HG02870 (cell line): ENCODE measurements around the gene GALNT10.
"Not testable (repeated sequence)": the region's sequence is repeated elsewhere in the genome, so short reads cannot be mapped to it uniquely, and the experiment has no call there.

Experiments used
- ATAC-seq: cut with Tn5 transposase; IDR thresholded peaks from one replicate; pipeline ENCODE4 v1.9.1; 2021; ENCODE audit warnings: mild to moderate bottlenecking, moderate library complexity; ENCODE audit not compliant: unreplicated experiment

GALNT10 gene, protein sequence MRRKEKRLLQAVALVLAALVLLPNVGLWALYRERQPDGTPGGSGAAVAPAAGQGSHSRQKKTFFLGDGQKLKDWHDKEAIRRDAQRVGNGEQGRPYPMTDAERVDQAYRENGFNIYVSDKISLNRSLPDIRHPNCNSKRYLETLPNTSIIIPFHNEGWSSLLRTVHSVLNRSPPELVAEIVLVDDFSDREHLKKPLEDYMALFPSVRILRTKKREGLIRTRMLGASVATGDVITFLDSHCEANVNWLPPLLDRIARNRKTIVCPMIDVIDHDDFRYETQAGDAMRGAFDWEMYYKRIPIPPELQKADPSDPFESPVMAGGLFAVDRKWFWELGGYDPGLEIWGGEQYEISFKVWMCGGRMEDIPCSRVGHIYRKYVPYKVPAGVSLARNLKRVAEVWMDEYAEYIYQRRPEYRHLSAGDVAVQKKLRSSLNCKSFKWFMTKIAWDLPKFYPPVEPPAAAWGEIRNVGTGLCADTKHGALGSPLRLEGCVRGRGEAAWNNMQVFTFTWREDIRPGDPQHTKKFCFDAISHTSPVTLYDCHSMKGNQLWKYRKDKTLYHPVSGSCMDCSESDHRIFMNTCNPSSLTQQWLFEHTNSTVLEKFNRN

GRCh38 chr5:154190595-154191304 lies at the start of gene GALNT10:
GALNT10 (plus strand) TSS chr5:154190733; CDS start chr5:154190867, 134 bp downstream.
- ATAC-seq, result peak; percentile 60

DNA sequence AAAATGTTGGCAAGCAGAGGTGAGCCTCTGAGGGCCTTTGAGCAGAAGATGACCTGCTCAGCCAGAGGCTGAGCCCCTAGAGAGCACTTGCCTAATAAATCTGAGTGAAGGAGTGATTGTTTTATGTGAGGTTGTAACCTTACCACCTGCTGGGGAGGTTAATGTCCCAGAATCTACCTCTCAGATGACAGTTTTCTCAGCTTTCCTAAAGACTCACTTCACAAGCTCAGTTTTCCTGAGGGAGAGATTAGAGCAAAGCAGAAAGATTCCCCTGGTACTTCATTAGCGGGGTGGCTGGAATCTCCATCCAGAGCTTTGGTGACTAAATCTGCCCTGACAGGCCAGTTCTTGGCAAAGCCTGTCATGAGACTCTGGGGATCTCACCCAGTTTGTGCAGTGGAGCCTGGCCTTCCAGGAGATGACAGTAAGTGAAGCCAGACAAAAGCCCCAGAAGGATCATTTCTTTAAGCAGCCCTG lies 48.8 kb upstream of the GALNT10 start:
- no peak for ATAC-seq

- no peak for ATAC-seq
These were observed 47.3 kb upstream of the GALNT10 start for GRCh38 chr5:154143211-154143641.

DNA sequence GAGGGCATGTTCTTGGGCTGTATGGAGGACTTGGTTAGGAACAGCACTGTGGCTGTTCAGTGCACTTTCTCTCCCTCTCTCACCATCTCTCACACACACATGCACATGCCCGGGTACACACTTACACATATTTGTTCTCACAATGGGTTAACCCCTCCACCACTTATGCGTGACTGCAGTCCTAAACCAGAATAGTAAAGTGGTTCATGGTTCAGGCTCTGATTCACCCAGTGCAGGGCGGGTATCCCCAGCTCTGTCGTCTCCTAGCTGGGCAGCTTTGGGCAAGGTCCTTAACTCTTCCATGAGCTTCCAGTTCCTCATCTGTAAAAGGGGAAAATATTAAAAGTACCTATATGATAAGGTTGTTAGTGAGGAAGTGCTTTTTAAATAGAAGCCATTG lies 45.3 kb upstream of the GALNT10 start:
- no peak for ATAC-seq

DNA sequence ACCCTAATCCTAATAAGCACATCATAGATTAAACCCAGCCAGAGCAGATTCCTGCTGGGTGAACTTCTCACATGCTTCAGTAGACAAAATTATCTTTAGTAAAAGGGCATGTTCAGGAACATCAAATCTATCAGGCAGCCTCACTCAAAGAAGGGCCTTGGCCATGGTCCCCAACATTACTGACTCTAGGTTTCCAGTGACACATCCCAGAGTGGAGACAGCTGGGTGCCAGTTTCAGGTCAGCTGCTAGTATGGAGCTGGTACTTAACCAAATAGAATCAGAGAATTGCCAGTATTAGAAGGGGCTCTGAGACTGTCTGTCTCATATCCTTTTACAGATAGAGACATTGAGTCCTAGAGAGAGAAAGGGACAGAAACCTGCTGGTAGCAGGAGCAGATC lies 44.1 kb upstream of the GALNT10 start:
- ATAC-seq, result no peak

- ATAC-seq, result no peak
These were observed 42.9 kb upstream of the GALNT10 start for GRCh38 chr5:154147666-154148065.

DNA sequence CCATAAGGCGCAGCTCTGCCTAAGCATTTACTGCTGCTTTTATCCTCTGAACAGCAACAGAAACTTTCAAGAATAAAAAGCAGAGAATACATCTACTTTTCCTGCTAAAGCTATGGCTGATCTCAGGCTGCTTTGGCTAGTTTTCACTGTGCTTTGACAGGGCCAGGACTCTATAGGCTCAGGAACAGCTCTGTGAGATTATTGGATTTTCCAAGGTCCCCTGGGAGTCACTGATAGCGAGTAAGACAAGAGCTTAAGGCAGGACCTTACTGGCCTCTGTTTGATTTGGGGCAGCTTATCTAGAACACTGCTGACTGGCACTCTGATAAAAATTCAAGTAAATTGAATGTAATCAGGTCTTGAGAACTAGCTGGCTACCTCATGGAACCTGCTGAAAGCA lies 40.1 kb upstream of the GALNT10 start:
- not testable (repeated sequence) for ATAC-seq

DNA sequence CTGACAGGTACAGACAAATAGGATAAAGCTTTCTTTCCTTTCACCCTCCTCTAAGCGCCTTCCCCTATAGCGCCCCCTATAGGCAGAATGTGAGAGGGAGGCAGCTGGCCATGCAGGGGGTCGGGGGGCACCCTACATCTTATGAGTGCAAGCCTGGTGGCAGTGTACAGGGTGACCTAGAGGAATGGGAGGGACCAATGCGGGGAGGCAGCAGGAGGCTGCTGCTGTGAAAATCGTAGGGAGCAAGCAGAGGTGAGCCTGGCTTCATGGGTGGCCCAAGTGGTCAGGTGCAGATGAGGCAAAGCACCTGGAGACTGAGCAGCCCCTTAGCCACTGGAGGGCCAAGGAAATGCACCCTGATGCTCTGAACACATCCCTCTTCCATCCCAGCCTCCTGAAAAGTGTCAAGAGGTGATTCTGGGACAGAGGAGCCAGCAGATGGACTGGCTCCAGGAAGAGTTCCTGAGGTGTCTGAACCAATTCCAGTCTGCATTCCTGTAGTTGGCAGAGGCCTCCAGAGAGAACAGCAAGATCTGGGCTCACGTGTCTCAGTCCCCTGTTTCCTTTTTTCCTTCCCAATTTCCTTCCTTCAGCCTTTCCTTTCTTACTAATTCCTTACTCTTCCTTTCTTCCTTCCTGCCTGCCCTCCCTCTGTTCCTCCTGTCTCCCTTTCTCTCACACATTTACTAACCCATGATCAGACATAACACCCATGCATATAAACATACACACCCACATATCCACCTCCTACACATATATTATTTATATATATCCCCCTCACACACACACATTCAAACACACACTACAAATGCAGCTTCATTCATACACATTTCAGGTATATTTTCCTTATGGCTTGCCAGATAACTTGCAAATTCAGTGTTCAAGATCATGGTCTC lies 32.8 kb upstream of the GALNT10 start:
- ATAC-seq, result no peak

GRCh38 chr5:154158379-154158737 lies 32.2 kb upstream of the GALNT10 start:
- ATAC-seq, result no peak

- ATAC-seq, result no peak
These were observed 31.2 kb upstream of the GALNT10 start for GRCh38 chr5:154159343-154159742.

DNA sequence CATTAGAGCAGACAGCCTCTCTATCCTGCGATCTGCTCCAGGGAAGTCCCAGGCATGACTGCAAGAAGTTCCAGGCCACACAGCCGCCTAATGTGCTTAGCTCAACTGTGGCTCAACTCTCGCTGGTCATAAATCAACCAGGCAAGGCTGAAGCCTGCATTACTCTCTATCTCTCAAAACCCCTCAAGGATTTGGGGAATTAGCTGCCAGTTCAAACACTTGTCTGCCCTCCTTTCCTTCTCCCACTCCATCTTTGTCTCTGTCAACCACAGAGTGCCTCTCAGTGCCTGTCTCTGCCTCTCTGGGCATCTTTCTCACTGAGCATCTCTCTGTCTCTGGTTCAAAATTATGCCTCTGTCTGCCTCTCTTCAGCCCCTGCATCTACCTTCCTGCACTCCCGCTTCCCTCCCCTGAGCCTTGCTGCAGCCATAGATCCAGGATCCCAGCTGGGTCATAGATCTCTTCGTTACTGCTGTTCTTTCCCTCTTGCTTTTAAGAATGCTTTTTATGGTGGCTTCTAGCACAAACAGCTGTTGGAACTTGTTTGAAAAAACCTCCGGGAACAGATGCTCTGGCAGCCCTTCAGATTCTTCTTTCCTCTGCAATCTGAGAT lies 27.9 kb upstream of the GALNT10 start:
- no peak for ATAC-seq

DNA sequence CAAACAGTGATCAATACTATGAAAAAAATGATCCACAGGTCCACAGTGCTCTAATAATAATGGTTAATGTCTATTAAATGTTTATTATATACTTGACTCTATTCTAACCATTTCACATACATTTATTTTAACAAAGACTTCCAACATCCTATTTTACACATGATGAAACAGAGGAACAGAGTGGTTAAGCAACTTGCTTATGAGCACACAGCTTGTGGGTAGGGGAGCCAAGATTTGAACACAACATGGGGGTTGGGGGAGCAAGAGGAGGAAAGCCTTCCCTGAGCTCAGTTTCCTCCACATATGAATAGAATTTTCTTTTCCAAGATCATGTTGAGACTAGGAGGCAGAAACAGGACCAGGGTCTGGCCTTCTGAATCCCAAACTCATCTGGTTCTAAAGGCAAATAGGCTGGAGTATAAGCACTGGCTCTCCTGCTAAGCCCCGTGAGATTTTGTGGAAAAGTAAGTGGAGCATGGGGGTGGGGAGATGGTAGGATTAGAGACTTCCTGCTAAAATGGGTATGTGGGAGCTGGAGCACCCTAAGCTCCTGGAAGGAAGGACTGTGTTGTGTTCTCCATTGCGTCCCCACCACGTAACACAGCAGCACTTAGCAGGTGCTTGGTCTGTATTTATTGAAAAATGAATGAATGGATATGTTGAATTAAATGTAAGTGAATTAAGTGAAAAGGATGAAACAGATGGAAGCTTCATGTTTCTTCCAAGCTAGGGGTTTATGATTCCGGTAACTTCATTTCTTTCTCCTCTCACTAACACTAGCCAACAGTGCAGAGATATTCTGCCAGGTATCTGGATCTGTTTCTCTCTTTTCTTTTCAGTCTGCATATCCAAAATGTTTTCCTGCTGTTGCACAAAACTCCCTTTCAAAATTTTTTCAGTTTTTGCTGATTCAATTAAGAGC lies 26.9 kb upstream of the GALNT10 start:
- no peak for ATAC-seq

- ATAC-seq, result no peak
These were observed 26.3 kb upstream of the GALNT10 start for GRCh38 chr5:154164249-154164581.

GRCh38 chr5:154165886-154166285 lies 24.6 kb upstream of the GALNT10 start:
- ATAC-seq, result no peak

GRCh38 chr5:154166901-154167791 lies 23.4 kb upstream of the GALNT10 start:
- ATAC-seq, result no peak

DNA sequence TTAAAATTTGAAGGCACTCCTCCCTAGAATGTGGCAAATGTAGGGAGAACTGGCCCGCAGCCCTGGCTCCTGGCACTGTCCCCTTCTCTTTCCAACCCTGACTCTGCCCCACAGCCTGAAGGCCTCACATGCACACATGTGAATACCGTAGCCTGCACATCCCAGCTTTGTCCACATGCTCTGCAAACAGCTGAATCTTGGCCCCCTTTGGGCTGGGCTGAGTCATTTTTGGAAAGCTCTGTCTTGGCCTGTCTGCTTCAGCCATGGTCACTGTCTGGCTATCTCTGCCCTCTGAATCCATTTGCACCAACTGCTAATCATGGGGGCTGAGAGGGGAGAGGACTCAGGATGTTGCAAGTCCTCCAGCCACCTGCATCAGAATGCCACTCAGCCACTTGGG lies 22.1 kb upstream of the GALNT10 start:
- ATAC-seq, result no peak

DNA sequence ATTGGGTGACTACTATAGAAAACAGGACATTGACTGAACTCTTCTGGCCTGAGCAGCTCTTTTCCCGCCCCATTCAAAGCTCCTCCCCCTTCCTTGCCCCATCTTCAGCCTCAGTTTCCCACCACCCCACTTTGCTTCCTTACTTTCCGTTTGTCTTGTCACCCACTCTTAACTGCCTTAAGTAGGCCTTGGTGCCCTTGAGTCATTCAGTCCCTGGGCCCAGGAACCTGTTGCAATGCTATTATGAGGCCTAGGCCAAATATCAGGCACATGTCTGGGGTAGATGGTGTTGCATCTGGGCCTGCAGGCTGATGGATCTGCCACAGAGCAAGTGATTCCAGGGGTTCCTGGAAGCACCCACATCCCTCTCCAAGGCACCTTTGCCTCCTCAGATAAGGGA lies 17.7 kb upstream of the GALNT10 start:
- ATAC-seq, result no peak

GRCh38 chr5:154174091-154174490 lies 16.4 kb upstream of the GALNT10 start:
- ATAC-seq, result no peak
